ENCODE data around the gene XAB2. TPM values are rescaled to one million over a fixed set of nuclear protein-coding genes. Genes with fewer than 3 reads are reported as not detected.
A peak's percentile ranks its signal among the peaks of the same experiment; 100 is the strongest.

The XAB2 gene
- total RNA-seq, 2 donors from 2014 or later: 34.5 to 36.3 TPM

DNA sequence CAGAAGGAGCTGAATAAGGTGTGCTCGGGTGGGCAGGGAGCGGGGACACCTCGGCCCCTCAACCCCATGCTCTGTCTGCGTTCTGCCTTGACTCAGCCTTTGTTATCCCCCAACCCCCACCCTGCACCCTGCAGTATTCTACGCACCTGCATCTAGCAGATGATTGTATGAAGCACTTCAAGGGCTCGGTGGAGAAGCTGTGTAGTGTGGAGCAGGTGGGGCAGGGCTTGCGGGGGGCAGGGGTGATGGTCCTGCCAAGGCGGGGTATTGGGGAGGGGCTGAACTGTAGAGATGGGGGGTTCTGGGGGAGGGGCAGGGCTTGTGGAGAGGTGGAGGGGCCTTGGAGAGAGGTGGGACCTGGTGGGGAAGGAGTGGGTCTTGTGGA, 13.7 kb upstream of the XAB2 start:
- intact Hi-C loops (cut with DNase I): no loop called here
- DNase-seq (no peak), ATAC-seq (no peak)
- TF ChIP-seq POLR2A (IDR thresholded peaks at IDR 0.05): no peak
- TF ChIP-seq, protein P1, sequence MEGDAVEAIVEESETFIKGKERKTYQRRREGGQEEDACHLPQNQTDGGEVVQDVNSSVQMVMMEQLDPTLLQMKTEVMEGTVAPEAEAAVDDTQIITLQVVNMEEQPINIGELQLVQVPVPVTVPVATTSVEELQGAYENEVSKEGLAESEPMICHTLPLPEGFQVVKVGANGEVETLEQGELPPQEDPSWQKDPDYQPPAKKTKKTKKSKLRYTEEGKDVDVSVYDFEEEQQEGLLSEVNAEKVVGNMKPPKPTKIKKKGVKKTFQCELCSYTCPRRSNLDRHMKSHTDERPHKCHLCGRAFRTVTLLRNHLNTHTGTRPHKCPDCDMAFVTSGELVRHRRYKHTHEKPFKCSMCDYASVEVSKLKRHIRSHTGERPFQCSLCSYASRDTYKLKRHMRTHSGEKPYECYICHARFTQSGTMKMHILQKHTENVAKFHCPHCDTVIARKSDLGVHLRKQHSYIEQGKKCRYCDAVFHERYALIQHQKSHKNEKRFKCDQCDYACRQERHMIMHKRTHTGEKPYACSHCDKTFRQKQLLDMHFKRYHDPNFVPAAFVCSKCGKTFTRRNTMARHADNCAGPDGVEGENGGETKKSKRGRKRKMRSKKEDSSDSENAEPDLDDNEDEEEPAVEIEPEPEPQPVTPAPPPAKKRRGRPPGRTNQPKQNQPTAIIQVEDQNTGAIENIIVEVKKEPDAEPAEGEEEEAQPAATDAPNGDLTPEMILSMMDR (IDR thresholded peaks at IDR 0.05): no peak
- Histone ChIP-seq H3K27ac (no peak overlapping the region), H3K27me3 (no peaks in the 10 kb centered on the region), H3K9me3 (no peaks in the 10 kb centered on the region), H3K4me1 (peaks cover 13% of the 10 kb centered on the region), H3K36me3 (replicated peaks in 1 of 2; ENCODE audit: insufficient read depth in 1 of 2, low read depth in 2 of 2) (peaks cover 0 to 2% of the 10 kb centered on the region in 2 donors), H3K4me3 (no peak overlapping the region)
- WGBS, 2 donors: 90 to 94% methylated on average over 7 to 8 of the region's 8 CpGs

DNA sequence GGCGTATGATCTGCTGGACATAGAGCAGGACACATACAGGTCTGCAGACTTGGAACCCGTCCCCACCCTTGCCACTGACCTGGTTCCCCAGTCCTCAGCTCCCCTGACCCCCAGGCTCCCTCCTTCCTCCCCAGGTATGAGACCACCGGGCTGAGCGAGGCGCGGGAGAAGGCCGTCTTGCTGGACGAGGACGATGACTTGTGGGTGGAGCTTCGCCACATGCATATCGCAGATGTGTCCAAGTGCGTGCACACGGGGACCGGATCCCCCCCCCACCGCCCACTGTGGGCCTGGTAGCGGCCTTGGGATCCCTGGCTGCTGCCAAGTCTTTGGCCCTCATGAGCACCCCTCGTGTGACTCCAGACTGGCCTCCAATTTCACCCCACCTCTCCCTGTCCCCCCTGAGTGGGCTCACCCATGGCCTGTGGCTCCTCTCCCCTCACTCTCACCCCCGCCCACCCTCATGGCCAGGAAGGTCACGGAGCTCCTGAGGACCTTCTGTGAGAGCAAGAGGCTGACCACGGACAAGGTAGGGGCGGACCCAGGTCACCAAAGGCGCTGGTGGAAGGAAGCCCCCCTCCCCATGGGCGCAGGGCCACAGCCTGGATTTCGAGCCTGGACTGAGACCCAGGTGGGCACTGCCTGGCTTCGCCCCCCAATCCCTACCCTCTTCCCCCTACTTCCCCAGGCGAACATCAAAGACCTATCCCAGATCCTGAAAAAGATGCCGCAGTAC, 13.1 kb upstream of the XAB2 start:
- Histone ChIP-seq H3K4me1 (peaks cover 18% of the 10 kb centered on the region), H3K9me3 (no peaks in the 10 kb centered on the region), H3K27me3 (no peaks in the 10 kb centered on the region), H3K36me3 (replicated peaks in 1 of 2; ENCODE audit: insufficient read depth in 1 of 2, low read depth in 2 of 2) (peaks cover 0 to 2% of the 10 kb centered on the region in 2 donors), H3K4me3 (no peak overlapping the region), H3K27ac (no peak overlapping the region)
- intact Hi-C loops (cut with DNase I): no loop called here
- 81 to 93% methylated on average over 17 to 19 of the region's 27 CpGs for WGBS, 2 donors
- no peak for TF ChIP-seq POLR2A (IDR thresholded peaks at IDR 0.05)
- TF ChIP-seq, protein P1 (IDR thresholded peaks at IDR 0.05): no peak
- ATAC-seq: no peak
- peak in 1 of 4 donors; percentile 11 for DNase-seq

GRCh38 chr19:7641290-7642276, 12.2 kb upstream of the XAB2 start:
- Histone ChIP-seq H3K36me3 (replicated peaks in 1 of 2; ENCODE audit: insufficient read depth in 1 of 2, low read depth in 2 of 2) (peaks cover 0 to 2% of the 10 kb centered on the region in 2 donors), H3K27ac (no peak overlapping the region), H3K4me3 (no peak overlapping the region), H3K9me3 (no peaks in the 10 kb centered on the region), H3K4me1 (peaks cover 22% of the 10 kb centered on the region), H3K27me3 (no peaks in the 10 kb centered on the region)
- no peak for TF ChIP-seq POLR2A (IDR thresholded peaks at IDR 0.05)
- no peak for DNase-seq
- no peak for ATAC-seq
- intact Hi-C loops (cut with DNase I): no loop called here
- 83 to 91% methylated on average over 11 to 39 of the region's 43 CpGs for WGBS, 2 donors

- DNase-seq: no peak
- no peak for ATAC-seq
- Histone ChIP-seq H3K36me3 (replicated peaks in 1 of 2; ENCODE audit: insufficient read depth in 1 of 2, low read depth in 2 of 2) (peaks cover 0 to 2% of the 10 kb centered on the region in 2 donors), H3K27me3 (no peaks in the 10 kb centered on the region), H3K4me3 (no peak overlapping the region), H3K27ac (no peak overlapping the region), H3K4me1 (peaks cover 29% of the 10 kb centered on the region), H3K9me3 (no peaks in the 10 kb centered on the region)
- TF ChIP-seq, protein P1 (IDR thresholded peaks at IDR 0.05): no peak
- TF ChIP-seq POLR2A (IDR thresholded peaks at IDR 0.05): no peak
- 93 to 95% methylated on average over 9 to 10 of the region's 11 CpGs for WGBS, 2 donors
- intact Hi-C loops (cut with DNase I): no loop called here
Observed at GRCh38 chr19:7640803-7641202, 11.5 kb upstream of the XAB2 start.

DNA sequence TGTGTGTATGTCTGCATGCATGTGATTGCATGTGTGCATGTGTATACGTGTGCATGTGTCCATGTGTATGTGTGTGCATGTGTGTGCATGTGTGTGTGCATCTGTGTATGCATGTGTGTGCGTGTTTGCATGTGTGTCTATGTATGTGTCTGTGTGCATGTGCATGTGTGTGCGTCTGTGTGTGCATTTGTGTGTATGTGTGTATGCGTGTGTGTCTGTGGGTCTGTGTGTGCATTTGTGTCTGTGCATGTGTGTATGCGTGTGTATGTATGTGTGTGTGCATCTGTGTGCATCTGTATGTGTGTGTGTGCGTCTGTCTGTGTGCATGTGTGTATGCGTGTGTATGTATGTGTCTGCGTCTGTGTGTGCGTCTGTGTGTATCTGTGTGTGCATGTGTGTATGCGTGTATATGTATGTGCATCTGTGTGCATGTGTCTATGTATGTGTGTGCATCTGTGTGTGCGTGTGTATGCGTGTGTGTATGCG, 10.6 kb upstream of the XAB2 start:
- WGBS, 2 donors: 88 to 95% methylated on average over 13 of the region's 13 CpGs
- Histone ChIP-seq H3K9me3 (no peaks in the 10 kb centered on the region), H3K4me3 (no peak overlapping the region), H3K4me1 (peaks cover 36% of the 10 kb centered on the region), H3K36me3 (replicated peaks in 1 of 2; ENCODE audit: insufficient read depth in 1 of 2, low read depth in 2 of 2) (peaks cover 0 to 2% of the 10 kb centered on the region in 2 donors), H3K27me3 (no peaks in the 10 kb centered on the region), H3K27ac (no peak overlapping the region)
- TF ChIP-seq, protein P1 (IDR thresholded peaks at IDR 0.05): no peak
- TF ChIP-seq POLR2A (IDR thresholded peaks at IDR 0.05): no peak
- DNase-seq (no peak), ATAC-seq (no peak)
- intact Hi-C loops (cut with DNase I): no loop called here
